H1 (cell line): ENCODE measurements around the gene KLF18. TPM values are rescaled to one million over a fixed set of nuclear protein-coding genes. Genes with fewer than 3 reads are reported as not detected.

Experiments used
- CTCF ChIA-PET: fragments of 300-600 bp; sonication (Branson Sonifier 250); formaldehyde crosslinking; loops from one replicate; lab custom pipeline; 2021; ENCODE audit not compliant: partially characterized antibody; lab: Charles Lee
- POLR2A ChIA-PET: fragments of 300-600 bp; sonication (Branson Sonifier 250); formaldehyde crosslinking; loops from one replicate; lab custom pipeline; 2021; ENCODE audit warnings: inconsistent platforms; ENCODE audit not compliant: partially characterized antibody; lab: Charles Lee
- DNase-seq, 2 experiments: peaks; one replicate each; pipeline versions ENCODE4 v3.0.0 to v3.0.0-alpha.2; 2010 to 2022; ENCODE audit warnings: low spot score in 2 of 2, low read depth in 1 of 2, mixed read lengths in 1 of 2
- FAIRE-seq: peaks from 2 replicates; lab custom pipeline; 2011; peaks lifted over from hg19 to GRCh38; lab: Jason Lieb, UNC
- H2AFZ ChIP-seq: 2 replicates; pipeline ENCODE4 v1.8.1; 2012; ENCODE audit warnings: low read length, inconsistent platforms
- H2AK5ac ChIP-seq: 2 replicates; pipeline ENCODE4 v1.6.1; 2013; ENCODE audit warnings: low read depth, low read length
- H2BK120ac ChIP-seq: replicated peaks from 2 replicates; pipeline ENCODE3; 2013; ENCODE audit warnings: low read depth, low read length, inconsistent platforms
- H2BK12ac ChIP-seq: 2 replicates; pipeline ENCODE4 v1.6.1; 2013; ENCODE audit warnings: low read depth, low read length
- H2BK15ac ChIP-seq: 2 replicates; pipeline ENCODE4 v1.6.1; 2013; ENCODE audit warnings: low read length
- H2BK20ac ChIP-seq: 2 replicates; pipeline ENCODE4 v1.6.1; 2013; ENCODE audit warnings: low read length
- H2BK5ac ChIP-seq: 2 replicates; pipeline ENCODE4 v1.6.1; 2013; ENCODE audit warnings: low read depth, low read length
- H3K14ac ChIP-seq: 2 replicates; pipeline ENCODE4 v1.6.1; 2013; ENCODE audit warnings: inconsistent platforms; ENCODE audit not compliant: insufficient read length
- H3K18ac ChIP-seq: 2 replicates; pipeline ENCODE4 v1.6.1; 2013; ENCODE audit warnings: low read length; ENCODE audit errors: extremely low read depth
- H3K23ac ChIP-seq: 2 replicates; pipeline ENCODE4 v1.6.1; 2013; ENCODE audit warnings: inconsistent platforms; ENCODE audit not compliant: insufficient read length
- H3K23me2 ChIP-seq: 2 replicates; pipeline ENCODE4 v1.6.1; 2013; ENCODE audit warnings: low read depth, low read length
- H3K27ac ChIP-seq: 2 replicates; pipeline ENCODE4 v1.6.1; 2011; ENCODE audit warnings: low read depth, low read length, inconsistent platforms
- H3K27me3 ChIP-seq, 4 experiments: replicated peaks in 1 of 4; 1 replicate in 1 of 4; 2 replicates in 3 of 4; pipeline versions ENCODE4 v1.6.1 to v1.8.1; 2011 to 2013; ENCODE audit warnings: low read length in 3 of 4, mild to moderate bottlenecking in 3 of 4, inconsistent platforms in 2 of 4, mixed read lengths in 2 of 4, moderate library complexity in 1 of 4; ENCODE audit not compliant: control insufficient read depth in 3 of 4, insufficient read depth in 3 of 4; ENCODE audit errors: extremely low read depth in 1 of 4
- H3K36me3 ChIP-seq, 4 experiments: 2 replicates each; pipeline versions ENCODE4 v1.6.1 to v1.8.1; 2011 to 2013; ENCODE audit warnings: mild to moderate bottlenecking in 4 of 4, low read length in 3 of 4, moderate library complexity in 2 of 4, control low read depth in 1 of 4, inconsistent platforms in 1 of 4; ENCODE audit not compliant: insufficient read depth in 4 of 4, control insufficient read depth in 2 of 4
- H3K4ac ChIP-seq: replicated peaks from 2 replicates; pipeline ENCODE3; 2013; ENCODE audit warnings: low read length, low read depth, mixed read lengths, inconsistent platforms; ENCODE audit not compliant: insufficient read length
- H3K4me1 ChIP-seq, 4 experiments: replicated peaks in 1 of 4; 1 replicate in 1 of 4; 2 replicates in 3 of 4; pipeline versions ENCODE4 v1.6.1 to v1.8.1; 2011 to 2013; ENCODE audit warnings: low read length in 3 of 4, inconsistent platforms in 2 of 4, mixed read lengths in 1 of 4; ENCODE audit not compliant: insufficient read depth in 4 of 4, control insufficient read depth in 3 of 4
- H3K4me2 ChIP-seq, 2 experiments: 2 replicates each; pipeline versions ENCODE4 v1.6.1 to v1.8.1; 2011 to 2013; ENCODE audit warnings: low read depth in 2 of 2, low read length in 2 of 2, control low read depth in 1 of 2, inconsistent platforms in 1 of 2, mild to moderate bottlenecking in 1 of 2; ENCODE audit not compliant: insufficient read depth in 1 of 2
- H3K4me3 ChIP-seq, 4 experiments: fragments of 200-600, 300-600 bp in 1 of 4; sonication (generic), shearing (Covaris generic), sonication (Bioruptor Twin) in 1 of 4; 2 replicates each; pipeline versions ENCODE4 v1.5.1 to v1.8.1; 2011 to 2016; ENCODE audit warnings: low read length in 4 of 4, low read depth in 3 of 4, control low read depth in 2 of 4, inconsistent platforms in 2 of 4, mild to moderate bottlenecking in 2 of 4, mixed read lengths in 1 of 4, moderate library complexity in 1 of 4; ENCODE audit not compliant: insufficient read depth in 2 of 4; ENCODE audit errors: extremely low read depth in 1 of 4
- H3K56ac ChIP-seq: replicated peaks from 2 replicates; pipeline ENCODE3; 2013; ENCODE audit warnings: low read depth, mild to moderate bottlenecking, mixed read lengths, low read length, inconsistent platforms; ENCODE audit not compliant: insufficient read length
- H3K79me1 ChIP-seq: 2 replicates; pipeline ENCODE4 v1.6.1; 2013; ENCODE audit warnings: low read depth, low read length, control low read depth
- H3K79me2 ChIP-seq, 2 experiments: 2 replicates each; pipeline versions ENCODE4 v1.6.1 to v1.8.1; 2012 to 2013; ENCODE audit warnings: low read length in 2 of 2, mild to moderate bottlenecking in 2 of 2, inconsistent platforms in 1 of 2; ENCODE audit not compliant: insufficient read depth in 2 of 2, control insufficient read depth in 1 of 2
- H3K9ac ChIP-seq, 4 experiments: replicated peaks in 1 of 4; 1 replicate in 1 of 4; 2 replicates in 3 of 4; pipeline versions ENCODE4 v1.6.1 to v1.8.1; 2011 to 2013; ENCODE audit warnings: low read depth in 3 of 4, low read length in 3 of 4, control low read depth in 2 of 4, mild to moderate bottlenecking in 2 of 4, moderate library complexity in 2 of 4, inconsistent platforms in 1 of 4; ENCODE audit errors: extremely low read depth in 1 of 4
- H3K9me3 ChIP-seq, 2 experiments: 2 replicates each; pipeline versions ENCODE4 v1.6.1 to v1.8.1; 2012 to 2013; ENCODE audit warnings: mild to moderate bottlenecking in 2 of 2, moderate library complexity in 2 of 2, control low read depth in 1 of 2, inconsistent platforms in 1 of 2, low read depth in 1 of 2, low read length in 1 of 2, mixed read lengths in 1 of 2; ENCODE audit not compliant: insufficient read depth in 2 of 2
- H4K20me1 ChIP-seq, 2 experiments: replicated peaks in 1 of 2; 2 replicates each; pipeline versions ENCODE3 to v1.8.1; 2011 to 2013; ENCODE audit warnings: inconsistent platforms in 2 of 2, low read length in 2 of 2, mild to moderate bottlenecking in 1 of 2; ENCODE audit not compliant: insufficient read depth in 2 of 2, control insufficient read depth in 1 of 2
- H4K5ac ChIP-seq: 2 replicates; pipeline ENCODE4 v1.6.1; 2013; ENCODE audit warnings: low read length, low read depth, mixed read lengths, inconsistent platforms; ENCODE audit not compliant: insufficient read length
- H4K8ac ChIP-seq: 2 replicates; pipeline ENCODE4 v1.8.0; 2013; ENCODE audit warnings: mild to moderate bottlenecking, moderate library complexity, low read length, inconsistent platforms; ENCODE audit not compliant: insufficient read depth; ENCODE audit errors: extremely low read depth
- H4K91ac ChIP-seq: replicated peaks from 2 replicates; pipeline ENCODE3; 2013; ENCODE audit warnings: low read length, mixed read lengths, inconsistent platforms; ENCODE audit not compliant: insufficient read length
- HDAC6 ChIP-seq: IDR thresholded peaks from one replicate; pipeline ENCODE4 v1.7.1; 2012; ENCODE audit warnings: low read depth, mild to moderate bottlenecking, inconsistent platforms, low read length, moderate library complexity
- JUND ChIP-seq: IDR thresholded peaks from 2 replicates; pipeline ENCODE4 v1.6.1; 2011; ENCODE audit warnings: mild to moderate bottlenecking, improper control_type of control experiment, low read length
- SP1 ChIP-seq: IDR thresholded peaks from 2 replicates; pipeline ENCODE4 v1.6.1; 2011; ENCODE audit warnings: low read depth, low read length
- WGBS, 2 experiments: shearing (Covaris generic) in 1 of 2; methylation state at CpG; one replicate each; pipeline versions ENCODE4 v1.1.6 to v1.1.7; 2013 to 2015; ENCODE audit warnings: low lambda C conversion rate in 2 of 2, mixed read lengths in 2 of 2, inconsistent platforms in 1 of 2, low coverage in 1 of 2, missing lambda C conversion rate in 1 of 2; ENCODE audit not compliant: insufficient replicate concordance in 2 of 2, insufficient coverage in 1 of 2, insufficient read length in 1 of 2; ENCODE audit errors: extremely low coverage in 1 of 2, missing lambda C conversion rate in 1 of 2; 5-methylcytosine and 5-hydroxymethylcytosine counted together
- polyA plus RNA-seq, 7 experiments: library from polyadenylated mRNA; depleted of rRNA in 3 of 7; stranded (reverse) in 5 of 7; unstranded in 2 of 7; fragments of >200 nt in 5 of 7; fragments of 200-250 nt in 2 of 7; gene quantifications; 1 replicate in 5 of 7; 2 replicates in 1 of 7; 4 replicates in 1 of 7; pipeline versions ENCODE4 v1.2.1 to v1.2.3, GENCODE V29; 2011 to 2013; ENCODE audit warnings: missing spikeins in 2 of 7, mixed read lengths in 2 of 7
- total RNA-seq: library from RNA; stranded (reverse); fragmentation: NEBNext Ultra II Directional; extraction: Animal tissue kit (Norgen Biotek cat#: 25700); gene quantifications from 2 replicates; pipeline ENCODE4 v1.2.1, GENCODE V29; 2021

KLF18 gene
- total and polyA plus RNA-seq, 2 of the 8 experiments (the other 6 are each of a cell fraction or from before 2014, with no cell fraction given), result 0.09 to 0.15 TPM

DNA sequence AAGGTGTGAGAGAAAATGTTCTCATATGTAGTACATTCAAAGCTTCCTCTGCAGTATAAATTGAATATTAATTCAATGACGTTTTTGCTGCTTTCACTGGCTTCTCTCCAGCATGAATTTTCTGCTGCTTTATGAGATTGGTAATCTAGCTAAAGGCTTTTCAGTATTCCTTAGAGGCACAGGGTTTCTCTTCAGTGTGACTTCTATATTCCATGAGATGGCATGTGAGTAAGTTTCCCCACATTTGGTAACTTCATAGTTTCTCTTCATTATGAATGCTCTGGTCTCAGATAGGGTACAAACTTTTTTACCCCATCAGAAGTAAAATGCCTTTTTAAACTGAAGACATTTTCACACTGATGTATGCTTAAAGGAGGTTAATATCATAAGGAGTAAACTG lies 10.4 kb upstream of the KLF18 start:
- ChIA-PET POLR2A (interaction anchor here (0.8 to 1.2 kb wide), 3 partner anchors 18 to 177 kb away, joined by 3 to 5 read pairs (median 3); partner anchors contain the start of gene ATP6V0B), CTCF (interaction anchor here (0.6 to 2.7 kb wide), 5 partner anchors 18 to 1441 kb away, joined by 3 to 8 read pairs (median 4); no protein-coding TSS in a partner anchor)
- Histone ChIP-seq H3K27ac (no peak overlapping the region), H3K36me3 (no peaks in the 10 kb centered on the region), H4K20me1 (no peaks in the 10 kb centered on the region), H3K23ac (no peak overlapping the region), H3K27me3 (no peaks in the 10 kb centered on the region), H3K9ac (no peak overlapping the region), H3K23me2 (no peaks in the 10 kb centered on the region), H4K8ac (no peak overlapping the region), H2AK5ac (no peak overlapping the region), H3K56ac (no peak overlapping the region), H3K4me2 (no peak overlapping the region), H3K18ac (no peak overlapping the region), H2BK20ac (0 out of 2 replicates have a peak overlapping the region, but pooled peaks have one; percentile 52), H2BK15ac (no peak overlapping the region), H2BK120ac (peak overlapping the region; percentile 47), H2AFZ (no peak overlapping the region), H2BK12ac (no peak overlapping the region), H3K4me1 (peaks cover 0 to 9% (median 0%) of the 10 kb centered on the region in 4 experiments; a peak in 2 of 7 replicates), H3K4me3 (no peak overlapping the region), H3K79me2 (no peaks in the 10 kb centered on the region), H4K5ac (no peak overlapping the region), H4K91ac (no peak overlapping the region), H3K4ac (no peak overlapping the region), H3K9me3 (no peaks in the 10 kb centered on the region), H3K79me1 (no peaks in the 10 kb centered on the region), H3K14ac (no peak overlapping the region), H2BK5ac (no peak overlapping the region)
- 80% methylated on average over 1 of the region's 1 CpG; no CpG with 5 or more reads in 1 of the 2 experiments for WGBS, 2 experiments
- no peak for FAIRE-seq
- no peak for DNase-seq
- no peak for TF ChIP-seq SP1
- TF ChIP-seq JUND, result no peak
- TF ChIP-seq HDAC6, result no peak
